ENCODE data around the gene SHQ1.
"Not testable (repeated sequence)": the region's sequence is repeated elsewhere in the genome, so short reads cannot be mapped to it uniquely, and the experiment has no call there.

The SHQ1 gene

GRCh38 chr3:72710471-72710870, 137.8 kb downstream of the SHQ1 start:
- DNase-seq, result not testable (repeated sequence)

DNA sequence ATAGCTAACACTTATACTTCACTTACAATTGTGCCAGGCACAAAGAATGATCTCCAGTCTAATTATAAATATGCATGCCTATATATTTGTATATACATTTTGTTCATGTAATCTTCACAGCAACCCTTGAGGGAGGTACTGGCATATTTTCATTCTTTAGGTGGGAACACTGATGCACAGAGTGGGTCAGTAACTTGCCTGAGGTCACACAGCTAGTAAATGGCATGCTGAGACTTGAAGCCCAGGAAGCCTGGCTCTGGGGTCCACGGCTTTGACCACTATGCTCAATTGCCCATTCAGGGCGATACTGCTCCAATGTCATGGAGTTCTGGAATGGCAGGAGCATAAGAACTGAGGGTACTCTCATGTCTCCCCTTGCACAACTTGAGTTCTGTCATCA, 139.8 kb downstream of the SHQ1 start:
- no peak for DNase-seq

DNA sequence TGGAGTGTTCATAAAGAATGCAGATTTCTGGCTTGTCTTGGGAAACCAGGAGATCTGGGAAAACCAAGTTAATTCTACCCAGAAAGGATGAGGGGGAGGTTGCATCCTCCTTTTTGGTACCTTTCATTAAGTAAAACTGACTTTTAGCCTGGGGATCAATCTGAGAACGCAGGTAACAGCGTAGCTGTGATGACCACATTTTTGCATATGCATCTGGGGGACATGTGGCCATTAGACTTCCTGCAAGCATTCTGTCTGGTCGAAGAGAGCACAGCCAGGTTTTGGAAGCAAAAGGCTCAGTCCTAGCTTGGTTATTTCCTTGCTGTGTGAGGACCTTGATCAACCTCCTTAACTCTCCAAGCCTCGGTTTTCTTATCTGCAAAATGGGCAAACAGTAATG, 145.2 kb downstream of the SHQ1 start:
- no peak for DNase-seq

- no peak for DNase-seq
Measured at GRCh38 chr3:72702390-72702789, 145.9 kb downstream of the SHQ1 start.

GRCh38 chr3:72700106-72700505, 148.1 kb downstream of the SHQ1 start:
- no peak for DNase-seq

GRCh38 chr3:72699631-72700030, 148.6 kb downstream of the SHQ1 start:
- DNase-seq, result no peak
